ENCODE results near the gene DCLK1. TPM values are rescaled to one million over a fixed set of nuclear protein-coding genes. Genes with fewer than 3 reads are reported as not detected.

Gene DCLK1
- total RNA-seq, 1 donor from 2014 or later, result 2.2 TPM

- no peak overlapping the region for H3K4me3 ChIP-seq (ENCODE audit: low read depth, low read length)
- DNase-seq (ENCODE audit: low read depth), result no peak
- no peak for TF ChIP-seq CTCF (conservative IDR thresholded peaks at IDR 0.05; ENCODE audit: low read depth, low read length)
Observed at GRCh38 chr13:36133950-36134626, 2.9 kb upstream of the DCLK1 start.

GRCh38 chr13:36132376-36132775 lies 1.2 kb upstream of the DCLK1 start:
- TF ChIP-seq CTCF (conservative IDR thresholded peaks at IDR 0.05; ENCODE audit: low read depth, low read length), result no peak
- no peak overlapping the region for H3K4me3 ChIP-seq (ENCODE audit: low read depth, low read length)
- DNase-seq (ENCODE audit: low read depth), result no peak

- no peak for DNase-seq (ENCODE audit: low read depth)
- H3K4me3 ChIP-seq (ENCODE audit: low read depth, low read length), result no peak overlapping the region
- TF ChIP-seq CTCF (conservative IDR thresholded peaks at IDR 0.05; ENCODE audit: low read depth, low read length), result no peak
Observed at GRCh38 chr13:36131931-36132297, 732 bp upstream of the DCLK1 start.

- H3K4me3 ChIP-seq (ENCODE audit: low read depth, low read length), result peak overlapping the region; percentile 55
- TF ChIP-seq CTCF (conservative IDR thresholded peaks at IDR 0.05; ENCODE audit: low read depth, low read length), result no peak
- no peak for DNase-seq (ENCODE audit: low read depth)
Observed at GRCh38 chr13:36130552-36131221, 495 bp downstream of the DCLK1 start.

GRCh38 chr13:36130193-36130551 lies 1.0 kb downstream of the DCLK1 start:
- DNase-seq (ENCODE audit: low read depth), result no peak
- no peak for TF ChIP-seq CTCF (conservative IDR thresholded peaks at IDR 0.05; ENCODE audit: low read depth, low read length)
- peak overlapping the region; percentile 55 for H3K4me3 ChIP-seq (ENCODE audit: low read depth, low read length)

GRCh38 chr13:36129539-36129938 lies 1.6 kb downstream of the DCLK1 start:
- H3K4me3 ChIP-seq (ENCODE audit: low read depth, low read length), result no peak overlapping the region
- TF ChIP-seq CTCF (conservative IDR thresholded peaks at IDR 0.05; ENCODE audit: low read depth, low read length), result no peak
- no peak for DNase-seq (ENCODE audit: low read depth)

- DNase-seq (ENCODE audit: low read depth), result no peak
- H3K4me3 ChIP-seq (ENCODE audit: low read depth, low read length), result no peak overlapping the region
- TF ChIP-seq CTCF (conservative IDR thresholded peaks at IDR 0.05; ENCODE audit: low read depth, low read length), result no peak
Observed at GRCh38 chr13:36126491-36126890, 4.7 kb downstream of the DCLK1 start.
